CMK (cell line): ENCODE results near the gene PRSS27.
"Not testable (repeated sequence)": the region's sequence is repeated elsewhere in the genome, so short reads cannot be mapped to it uniquely, and the experiment has no call there.

Experiments
- DNase-seq: peaks from one replicate; pipeline ENCODE4 v3.0.0-alpha.2; 2010; ENCODE audit warnings: low read depth

Gene PRSS27

GRCh38 chr16:2671741-2672140 is 48.3 kb downstream of the PRSS27 start:
- DNase-seq: no peak

GRCh38 chr16:2671193-2671592 is 48.8 kb downstream of the PRSS27 start:
- not testable (repeated sequence) for DNase-seq

GRCh38 chr16:2670017-2670416 is 50.0 kb downstream of the PRSS27 start:
- DNase-seq: not testable (repeated sequence)

GRCh38 chr16:2669587-2669986 is 50.4 kb downstream of the PRSS27 start:
- DNase-seq: not testable (repeated sequence)

GRCh38 chr16:2666671-2667070 is 53.4 kb downstream of the PRSS27 start:
- DNase-seq: not testable (repeated sequence)

- no peak for DNase-seq
These were observed 55.4 kb downstream of the PRSS27 start for GRCh38 chr16:2664574-2664982.

- no peak for DNase-seq
These were observed 56.2 kb downstream of the PRSS27 start for GRCh38 chr16:2663553-2664546.
